NCI-H748 (cell line): ENCODE measurements around the gene FN1.

Source experiments
- DNase-seq: peaks from one replicate; lab custom pipeline; 2025; ENCODE audit not compliant: unreplicated experiment; lab: John Stamatoyannopoulos, UW

Gene FN1

GRCh38 chr2:215442401-215442787 lies 6.5 kb upstream of the FN1 start:
- no peak for DNase-seq

GRCh38 chr2:215441560-215442400 lies 5.9 kb upstream of the FN1 start:
- no peak for DNase-seq

GRCh38 chr2:215439980-215440512 lies 4.2 kb upstream of the FN1 start:
- DNase-seq, result no peak

GRCh38 chr2:215439404-215439803 lies 3.5 kb upstream of the FN1 start:
- DNase-seq, result no peak

GRCh38 chr2:215437614-215438013 lies 1.7 kb upstream of the FN1 start:
- no peak for DNase-seq

- peak; percentile 59 for DNase-seq
Measured at GRCh38 chr2:215436705-215437565, 1.1 kb upstream of the FN1 start.

GRCh38 chr2:215435280-215435869 lies 493 bp downstream of the FN1 start:
- DNase-seq, result peak; percentile 70

- DNase-seq, result peak; percentile 73
Measured at GRCh38 chr2:215434447-215435279, 1.2 kb downstream of the FN1 start.

- no peak for DNase-seq
Measured at GRCh38 chr2:215432759-215433594, 2.9 kb downstream of the FN1 start.

GRCh38 chr2:215431778-215432758 lies 3.8 kb downstream of the FN1 start:
- DNase-seq, result no peak

- DNase-seq, result no peak
Measured at GRCh38 chr2:215431290-215431689, 4.6 kb downstream of the FN1 start.

- no peak for DNase-seq
Measured at GRCh38 chr2:215430528-215431187, 5.2 kb downstream of the FN1 start.

- no peak for DNase-seq
Measured at GRCh38 chr2:215429424-215429823, 6.4 kb downstream of the FN1 start.

GRCh38 chr2:215428060-215428910 lies 7.6 kb downstream of the FN1 start:
- DNase-seq, result no peak

- no peak for DNase-seq
Measured at GRCh38 chr2:215427585-215427984, 8.3 kb downstream of the FN1 start.

GRCh38 chr2:215425021-215425782 lies 10.7 kb downstream of the FN1 start:
- no peak for DNase-seq
